HUES6 (cell line): ENCODE results near the gene FAM76A.

Source experiments
- H3K27ac ChIP-seq: 2 replicates; pipeline ENCODE4 v1.7.0; 2013; ENCODE audit warnings: low read depth, mild to moderate bottlenecking, low read length, inconsistent platforms
- H3K27me3 ChIP-seq: 2 replicates; pipeline ENCODE4 v1.6.1; 2013; ENCODE audit warnings: low read length; ENCODE audit not compliant: control insufficient read depth, insufficient read depth
- H3K36me3 ChIP-seq: 2 replicates; pipeline ENCODE4 v1.6.1; 2013; ENCODE audit warnings: low read length; ENCODE audit not compliant: control insufficient read depth, insufficient read depth
- H3K4me1 ChIP-seq: 2 replicates; pipeline ENCODE4 v1.6.1; 2013; ENCODE audit warnings: low read length; ENCODE audit not compliant: control insufficient read depth, insufficient read depth
- H3K4me3 ChIP-seq: 2 replicates; pipeline ENCODE4 v1.5.1; 2013; ENCODE audit warnings: low read depth, low read length
- H3K9ac ChIP-seq: one replicate; pipeline ENCODE4 v1.6.1; 2013; ENCODE audit warnings: mild to moderate bottlenecking, low read length
- H3K9me3 ChIP-seq: 2 replicates; pipeline ENCODE4 v1.6.1; 2013; ENCODE audit warnings: low read depth, low read length; ENCODE audit not compliant: control insufficient read depth, insufficient read depth

FAM76A gene

GRCh38 chr1:27726173-27727044 lies 648 bp downstream of the FAM76A start:
- Histone ChIP-seq H3K4me1 (peaks cover 3% of the 10 kb centered on the region; the same call in 1 of the 2 replicates), H3K9me3 (no peaks in the 10 kb centered on the region), H3K4me3 (peak overlapping the region; percentile 79), H3K36me3 (no peaks in the 10 kb centered on the region), H3K27ac (0 out of 2 replicates have a peak overlapping the region, but pooled peaks have one; percentile 44), H3K27me3 (no peaks in the 10 kb centered on the region), H3K9ac (peak overlapping the region; percentile 76)

- Histone ChIP-seq H3K27me3 (no peaks in the 10 kb centered on the region), H3K9me3 (no peaks in the 10 kb centered on the region), H3K4me3 (peak overlapping the region; percentile 79; the same call in 1 of the 2 replicates), H3K36me3 (no peaks in the 10 kb centered on the region), H3K9ac (no peak overlapping the region), H3K27ac (no peak overlapping the region), H3K4me1 (peaks cover 3% of the 10 kb centered on the region; the same call in 1 of the 2 replicates)
These were observed 1.4 kb downstream of the FAM76A start for GRCh38 chr1:27727126-27727525.

- Histone ChIP-seq H3K27ac (no peak overlapping the region), H3K27me3 (no peaks in the 10 kb centered on the region), H3K4me1 (no peaks in the 10 kb centered on the region), H3K4me3 (no peak overlapping the region), H3K9ac (no peak overlapping the region), H3K9me3 (no peaks in the 10 kb centered on the region), H3K36me3 (peaks cover 40% of the 10 kb centered on the region)
These were observed 10.5 kb downstream of the FAM76A start for GRCh38 chr1:27736252-27736651.

GRCh38 chr1:27741121-27741520 lies 15.4 kb downstream of the FAM76A start:
- H3K9me3 ChIP-seq: no peaks in the 10 kb centered on the region
- no peak overlapping the region for H3K9ac ChIP-seq
- no peak overlapping the region for H3K4me3 ChIP-seq
- peaks cover 34% of the 10 kb centered on the region for H3K36me3 ChIP-seq
- H3K27ac ChIP-seq: no peak overlapping the region
- H3K27me3 ChIP-seq: no peaks in the 10 kb centered on the region
- no peaks in the 10 kb centered on the region for H3K4me1 ChIP-seq

GRCh38 chr1:27744556-27744955 lies 18.8 kb downstream of the FAM76A start:
- Histone ChIP-seq H3K4me3 (no peak overlapping the region), H3K36me3 (peaks cover 46% of the 10 kb centered on the region), H3K9ac (no peak overlapping the region), H3K4me1 (no peaks in the 10 kb centered on the region), H3K9me3 (no peaks in the 10 kb centered on the region), H3K27me3 (no peaks in the 10 kb centered on the region), H3K27ac (no peak overlapping the region)

GRCh38 chr1:27745466-27745865 lies 19.7 kb downstream of the FAM76A start:
- Histone ChIP-seq H3K4me1 (no peaks in the 10 kb centered on the region), H3K27me3 (no peaks in the 10 kb centered on the region), H3K9ac (no peak overlapping the region), H3K27ac (no peak overlapping the region), H3K9me3 (no peaks in the 10 kb centered on the region), H3K36me3 (peaks cover 47% of the 10 kb centered on the region), H3K4me3 (no peak overlapping the region)

GRCh38 chr1:27752360-27752759 lies 26.6 kb downstream of the FAM76A start:
- Histone ChIP-seq H3K9me3 (no peaks in the 10 kb centered on the region), H3K27me3 (no peaks in the 10 kb centered on the region), H3K4me3 (no peak overlapping the region), H3K9ac (no peak overlapping the region), H3K27ac (no peak overlapping the region), H3K36me3 (peaks cover 46% of the 10 kb centered on the region), H3K4me1 (no peaks in the 10 kb centered on the region)

GRCh38 chr1:27755286-27755685 lies 29.5 kb downstream of the FAM76A start:
- no peaks in the 10 kb centered on the region for H3K27me3 ChIP-seq
- H3K9me3 ChIP-seq: no peaks in the 10 kb centered on the region
- no peak overlapping the region for H3K27ac ChIP-seq
- H3K9ac ChIP-seq: no peak overlapping the region
- no peaks in the 10 kb centered on the region for H3K4me1 ChIP-seq
- H3K36me3 ChIP-seq: peaks cover 44% of the 10 kb centered on the region
- H3K4me3 ChIP-seq: no peak overlapping the region

GRCh38 chr1:27755865-27756264 lies 30.1 kb downstream of the FAM76A start:
- no peaks in the 10 kb centered on the region for H3K27me3 ChIP-seq
- H3K9ac ChIP-seq: no peak overlapping the region
- H3K27ac ChIP-seq: no peak overlapping the region
- H3K4me1 ChIP-seq: no peaks in the 10 kb centered on the region
- no peak overlapping the region for H3K4me3 ChIP-seq
- no peaks in the 10 kb centered on the region for H3K9me3 ChIP-seq
- peaks cover 42% of the 10 kb centered on the region for H3K36me3 ChIP-seq

- Histone ChIP-seq H3K27ac (no peak overlapping the region), H3K9me3 (no peaks in the 10 kb centered on the region), H3K4me1 (no peaks in the 10 kb centered on the region)
These were observed 33.5 kb downstream of the FAM76A start for GRCh38 chr1:27759236-27759635.

GRCh38 chr1:27760426-27760825 lies 34.7 kb downstream of the FAM76A start:
- no peak overlapping the region for H3K9ac ChIP-seq
- H3K4me3 ChIP-seq: no peak overlapping the region
- H3K27ac ChIP-seq: no peak overlapping the region
- H3K9me3 ChIP-seq: no peaks in the 10 kb centered on the region
- peaks cover 33% of the 10 kb centered on the region for H3K36me3 ChIP-seq
- H3K27me3 ChIP-seq: no peaks in the 10 kb centered on the region
- H3K4me1 ChIP-seq: no peaks in the 10 kb centered on the region

More at GRCh38 chr1:27759236-27759635, 33.5 kb downstream of the FAM76A start:
- H3K36me3 ChIP-seq: peaks cover 41% of the 10 kb centered on the region
- H3K9ac ChIP-seq: no peak overlapping the region
- H3K4me3 ChIP-seq: no peak overlapping the region
- H3K27me3 ChIP-seq: no peaks in the 10 kb centered on the region
